Nephron progenitor cell (in vitro differentiated cells): ENCODE measurements around the gene NKX2-8.

Experiments
- DNase-seq: peaks from one replicate; pipeline ENCODE4 v3.0.0; 2021
- H3K27ac Mint-ChIP-seq: 2 replicates; pipeline ENCODE4 v1.8.0; 2021; ENCODE audit warnings: mild to moderate bottlenecking, moderate library complexity, mixed read lengths
- H3K27me3 Mint-ChIP-seq: 2 replicates; pipeline ENCODE4 v1.8.0; 2021; ENCODE audit warnings: mild to moderate bottlenecking, low read depth, mixed read lengths; ENCODE audit not compliant: poor library complexity
- H3K36me3 Mint-ChIP-seq: 2 replicates; pipeline ENCODE4 v1.8.0; 2021; ENCODE audit warnings: low read depth, mixed read lengths
- H3K4me1 Mint-ChIP-seq: 2 replicates; pipeline ENCODE4 v1.8.0; 2021; ENCODE audit warnings: mixed read lengths
- H3K4me3 Mint-ChIP-seq: 2 replicates; pipeline ENCODE4 v1.8.0; 2021; ENCODE audit warnings: mild to moderate bottlenecking, moderate library complexity, mixed read lengths
- H3K9me3 Mint-ChIP-seq: 2 replicates; pipeline ENCODE4 v1.8.0; 2021; ENCODE audit warnings: mild to moderate bottlenecking, moderate library complexity, mixed read lengths
- TF ChIP-seq, protein P1 (sequence below): fragments of 200-600 bp; sonication (generic); IDR thresholded peaks from 2 replicates; pipeline ENCODE4 v1.5.0; 2021; ENCODE audit warnings: antibody characterized with exemption

NKX2-8 gene

DNA sequence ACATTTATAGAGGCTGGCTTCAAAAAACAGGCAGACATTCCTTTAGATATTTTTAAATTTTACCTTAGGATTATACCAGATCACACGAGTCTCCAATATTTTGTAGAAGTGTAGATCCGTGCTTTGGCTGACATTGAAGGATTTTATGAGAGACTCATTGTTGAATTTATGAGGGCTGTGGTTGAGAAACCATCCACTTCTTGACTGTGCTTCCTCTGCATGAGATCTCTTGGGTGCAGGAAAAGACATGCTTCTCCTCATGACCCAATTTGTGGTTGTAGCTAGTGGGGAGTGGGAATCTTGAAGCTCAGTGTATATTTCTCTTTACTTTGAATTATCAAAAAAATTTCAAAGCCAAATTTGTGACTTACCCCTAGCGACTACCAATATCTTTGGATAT is 36.7 kb upstream of the NKX2-8 start:
- Mint-ChIP-seq H3K27me3 (peaks cover 23% of the 10 kb centered on the region), H3K4me3 (no peak overlapping the region)

DNA sequence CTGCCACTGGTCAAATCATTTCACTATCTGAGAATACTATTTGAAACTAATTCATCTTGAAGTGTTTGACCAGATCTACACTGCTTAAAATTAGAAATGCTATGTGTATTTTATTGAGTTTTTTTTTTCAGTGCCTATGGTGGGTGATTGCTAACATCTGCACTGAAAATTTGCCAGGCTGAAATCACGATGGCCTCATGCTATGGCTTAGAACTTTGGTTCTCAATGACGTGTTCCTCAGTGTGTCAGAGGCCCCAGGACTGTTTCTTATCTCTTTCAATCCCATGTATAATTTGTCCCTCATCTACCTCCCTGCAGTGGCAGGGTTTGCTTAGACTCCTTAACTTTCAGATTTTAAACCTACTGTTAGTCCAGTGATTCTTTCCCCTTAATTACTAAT is 36.2 kb upstream of the NKX2-8 start:
- H3K36me3 Mint-ChIP-seq: no peaks in the 10 kb centered on the region
- no peak overlapping the region for H3K27ac Mint-ChIP-seq
- peaks cover 10% of the 10 kb centered on the region for H3K4me1 Mint-ChIP-seq
- TF ChIP-seq, protein P1, sequence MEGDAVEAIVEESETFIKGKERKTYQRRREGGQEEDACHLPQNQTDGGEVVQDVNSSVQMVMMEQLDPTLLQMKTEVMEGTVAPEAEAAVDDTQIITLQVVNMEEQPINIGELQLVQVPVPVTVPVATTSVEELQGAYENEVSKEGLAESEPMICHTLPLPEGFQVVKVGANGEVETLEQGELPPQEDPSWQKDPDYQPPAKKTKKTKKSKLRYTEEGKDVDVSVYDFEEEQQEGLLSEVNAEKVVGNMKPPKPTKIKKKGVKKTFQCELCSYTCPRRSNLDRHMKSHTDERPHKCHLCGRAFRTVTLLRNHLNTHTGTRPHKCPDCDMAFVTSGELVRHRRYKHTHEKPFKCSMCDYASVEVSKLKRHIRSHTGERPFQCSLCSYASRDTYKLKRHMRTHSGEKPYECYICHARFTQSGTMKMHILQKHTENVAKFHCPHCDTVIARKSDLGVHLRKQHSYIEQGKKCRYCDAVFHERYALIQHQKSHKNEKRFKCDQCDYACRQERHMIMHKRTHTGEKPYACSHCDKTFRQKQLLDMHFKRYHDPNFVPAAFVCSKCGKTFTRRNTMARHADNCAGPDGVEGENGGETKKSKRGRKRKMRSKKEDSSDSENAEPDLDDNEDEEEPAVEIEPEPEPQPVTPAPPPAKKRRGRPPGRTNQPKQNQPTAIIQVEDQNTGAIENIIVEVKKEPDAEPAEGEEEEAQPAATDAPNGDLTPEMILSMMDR: no peak
- H3K27me3 Mint-ChIP-seq: peaks cover 26% of the 10 kb centered on the region
- no peak for DNase-seq
- H3K4me3 Mint-ChIP-seq: no peak overlapping the region
- peaks cover 33% of the 10 kb centered on the region for H3K9me3 Mint-ChIP-seq

More for the DNA sequence above, 36.7 kb upstream of the NKX2-8 start:
- no peak for DNase-seq
- TF ChIP-seq, protein P1: no peak
- Mint-ChIP-seq H3K36me3 (no peaks in the 10 kb centered on the region), H3K27ac (no peak overlapping the region), H3K4me1 (peaks cover 10% of the 10 kb centered on the region), H3K9me3 (peaks cover 29% of the 10 kb centered on the region)

DNA sequence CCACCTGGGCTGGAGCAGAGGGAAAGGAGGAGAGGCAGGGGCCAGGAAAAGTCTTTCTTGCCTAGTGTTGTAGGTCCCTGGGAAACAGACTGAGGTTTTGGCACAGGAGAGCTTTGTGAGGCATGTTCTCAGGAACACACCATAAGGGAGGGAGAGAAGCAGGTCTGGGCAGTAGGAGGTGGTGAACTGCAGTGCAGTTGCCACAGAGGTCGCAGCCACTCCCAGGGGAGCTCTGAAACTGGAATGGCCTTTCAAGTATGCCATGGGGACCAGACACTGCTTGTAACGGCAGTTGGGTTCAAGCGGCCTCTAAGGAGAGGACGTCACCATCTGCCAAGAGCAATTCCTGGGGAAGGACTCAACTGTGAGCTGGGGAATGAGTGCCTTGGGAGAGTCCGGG is 35.4 kb upstream of the NKX2-8 start:
- peak; percentile 6 for DNase-seq
- peaks cover 33% of the 10 kb centered on the region for H3K27me3 Mint-ChIP-seq

DNA sequence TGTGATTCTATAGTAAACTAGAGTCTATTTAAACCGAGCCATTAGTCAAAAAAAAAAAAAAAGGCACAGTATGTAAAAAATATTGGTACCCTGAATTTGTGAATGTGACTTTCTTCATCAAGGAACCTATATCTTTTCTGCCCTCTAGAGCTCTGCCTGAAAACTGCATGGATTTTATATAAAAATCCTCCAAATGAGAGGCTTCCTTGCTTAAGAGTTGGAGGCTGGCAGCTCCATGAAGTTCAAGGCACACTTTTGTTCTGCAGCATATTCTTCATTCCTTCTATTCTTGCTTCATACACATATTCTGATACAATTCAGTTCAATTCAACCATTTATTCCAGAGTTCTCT is 23.1 kb upstream of the NKX2-8 start:
- Mint-ChIP-seq H3K27me3 (peaks cover 23% of the 10 kb centered on the region), H3K4me3 (no peak overlapping the region), H3K36me3 (no peaks in the 10 kb centered on the region), H3K27ac (no peak overlapping the region), H3K9me3 (peaks cover 9% of the 10 kb centered on the region), H3K4me1 (peaks cover 17% of the 10 kb centered on the region)
- no peak for DNase-seq
- TF ChIP-seq, protein P1: no peak

More for the DNA sequence above, 35.4 kb upstream of the NKX2-8 start:
- Mint-ChIP-seq H3K4me3 (no peak overlapping the region), H3K36me3 (no peaks in the 10 kb centered on the region), H3K27ac (no peak overlapping the region), H3K9me3 (peaks cover 32% of the 10 kb centered on the region), H3K4me1 (peaks cover 10% of the 10 kb centered on the region)
- TF ChIP-seq, protein P1: no peak

DNA sequence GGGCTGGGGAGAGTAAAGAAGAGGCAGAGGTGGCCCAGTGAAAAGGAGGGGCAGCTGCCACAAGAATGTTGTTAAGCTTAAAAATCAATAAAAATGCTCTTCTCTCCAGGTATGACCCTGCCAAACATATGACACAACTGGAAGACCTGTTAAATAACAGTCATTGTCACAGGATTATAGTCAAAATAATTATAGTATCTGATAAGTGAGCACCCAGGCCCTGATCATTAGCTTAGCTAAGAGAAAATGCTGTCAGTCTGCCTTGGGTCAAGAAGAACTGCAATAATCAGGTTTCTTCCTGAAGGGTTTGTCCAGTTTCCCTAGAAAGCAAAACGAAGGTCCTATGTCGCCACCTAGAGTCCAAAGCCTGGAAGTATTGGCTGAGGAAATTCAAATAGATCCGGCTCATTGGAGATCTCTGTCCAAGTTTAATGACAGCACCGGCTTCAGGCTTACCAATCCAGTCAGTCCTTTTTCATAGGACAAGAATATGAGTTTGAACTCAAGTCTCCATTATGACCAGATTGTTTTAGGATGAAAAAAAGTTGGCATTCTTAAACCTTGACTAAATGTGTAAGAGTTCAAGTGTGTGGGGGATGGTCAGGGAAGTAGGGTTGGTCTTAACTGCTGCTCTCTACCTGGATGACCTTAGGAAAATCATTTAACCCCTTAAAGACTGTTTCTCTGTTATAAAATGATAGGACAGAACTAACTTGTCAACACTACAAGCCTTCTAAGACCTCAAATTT is 22.5 kb upstream of the NKX2-8 start:
- Mint-ChIP-seq H3K9me3 (peaks cover 6% of the 10 kb centered on the region), H3K4me1 (peaks cover 22% of the 10 kb centered on the region), H3K27me3 (peaks cover 23% of the 10 kb centered on the region), H3K36me3 (no peaks in the 10 kb centered on the region), H3K4me3 (no peak overlapping the region), H3K27ac (no peak overlapping the region)
- DNase-seq: peak; percentile 60
- TF ChIP-seq, protein P1: peak; percentile 78

DNA sequence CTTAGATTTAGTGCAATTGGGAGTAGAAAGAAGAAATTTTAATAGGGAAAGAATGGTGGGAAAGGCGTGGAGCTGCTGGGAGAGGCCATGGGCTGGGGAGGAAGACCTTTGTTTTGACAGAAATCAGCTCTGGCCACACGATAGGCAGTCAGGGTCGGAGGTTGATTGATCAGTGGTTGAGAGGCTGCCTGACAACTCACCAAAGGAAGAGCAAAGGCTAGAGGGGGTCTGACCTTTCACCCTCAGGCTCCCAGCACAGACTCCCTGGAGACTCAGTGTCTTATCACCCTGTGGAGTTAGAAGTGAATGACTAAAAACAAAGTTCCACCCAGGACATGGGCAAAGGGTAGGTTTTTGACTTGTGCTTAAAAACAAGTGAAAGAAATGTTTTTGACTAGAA is 18.0 kb upstream of the NKX2-8 start:
- H3K9me3 Mint-ChIP-seq: no peaks in the 10 kb centered on the region
- TF ChIP-seq, protein P1: no peak
- no peaks in the 10 kb centered on the region for H3K36me3 Mint-ChIP-seq
- H3K27me3 Mint-ChIP-seq: peaks cover 64% of the 10 kb centered on the region
- no peak overlapping the region for H3K4me3 Mint-ChIP-seq
- peak overlapping the region; percentile 90 for H3K27ac Mint-ChIP-seq
- DNase-seq: peak; percentile 28
- peaks cover 49% of the 10 kb centered on the region for H3K4me1 Mint-ChIP-seq
